BE2C (cell line): ENCODE measurements around the gene C1QTNF1.

Experiments used
- DNase-seq: peaks from one replicate; pipeline ENCODE4 v3.0.0-alpha.2; 2020
- H3K27me3 ChIP-seq: fragments of 250-450 bp; sonication (Bioruptor Pico); 2 replicates; pipeline ENCODE4 v1.5.1; 2020; ENCODE audit warnings: mild to moderate bottlenecking
- H3K36me3 ChIP-seq: fragments of 250-450 bp; sonication (Bioruptor Pico); 2 replicates; pipeline ENCODE4 v1.5.1; 2020; ENCODE audit warnings: mild to moderate bottlenecking
- H3K4me1 ChIP-seq: fragments of 250-450 bp; sonication (Bioruptor Pico); 2 replicates; pipeline ENCODE4 v1.5.1; 2020
- H3K4me3 ChIP-seq: 2 replicates; pipeline ENCODE4 v1.5.1; 2011; ENCODE audit warnings: low read depth, low read length
- H3K9me3 ChIP-seq: fragments of 250-450 bp; sonication (Bioruptor Pico); 2 replicates; pipeline ENCODE4 v1.5.1; 2020
- TF ChIP-seq, protein P1 (sequence below): IDR thresholded peaks from 2 replicates; pipeline ENCODE4 v1.5.1; 2012; ENCODE audit warnings: mild to moderate bottlenecking, low read depth, low read length

C1QTNF1 gene

DNA sequence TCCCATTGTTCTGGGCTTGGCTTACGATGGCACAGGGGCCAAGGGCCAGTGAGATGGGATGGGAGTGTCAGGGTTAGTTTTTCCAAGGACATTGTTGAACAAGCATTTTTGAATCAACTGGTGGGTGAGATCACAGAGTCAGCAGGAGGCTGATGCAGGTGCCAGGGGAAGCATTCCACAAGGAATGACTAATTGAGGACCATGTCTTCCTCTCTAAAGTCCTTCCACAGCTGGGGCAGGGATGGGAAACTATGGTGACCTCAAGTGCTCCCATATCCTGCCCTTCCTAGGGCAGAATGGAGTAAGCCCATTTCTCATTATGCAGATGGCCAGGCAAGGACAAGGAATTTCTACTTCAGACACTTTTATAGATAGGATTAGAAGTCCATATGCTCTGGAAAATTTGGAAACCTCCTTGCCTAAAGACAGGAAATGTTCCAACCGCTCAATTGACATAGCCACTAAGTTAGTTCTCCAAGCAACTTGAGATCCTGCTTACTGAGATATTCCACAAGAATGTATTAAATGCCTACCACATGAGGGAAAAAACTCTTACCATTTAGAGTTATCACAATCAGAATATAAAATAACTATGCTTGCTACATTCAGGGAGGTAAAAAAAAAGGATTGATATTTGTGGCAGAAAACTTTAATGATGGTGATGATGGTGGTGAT lies 29.4 kb downstream of the C1QTNF1 start:
- Histone ChIP-seq H3K36me3 (no peaks in the 10 kb centered on the region), H3K27me3 (peaks cover 3% of the 10 kb centered on the region; the same call in 1 of the 2 replicates), H3K4me3 (no peak overlapping the region), H3K4me1 (no peaks in the 10 kb centered on the region), H3K9me3 (no peaks in the 10 kb centered on the region)
- no peak for DNase-seq
- TF ChIP-seq, protein P1, sequence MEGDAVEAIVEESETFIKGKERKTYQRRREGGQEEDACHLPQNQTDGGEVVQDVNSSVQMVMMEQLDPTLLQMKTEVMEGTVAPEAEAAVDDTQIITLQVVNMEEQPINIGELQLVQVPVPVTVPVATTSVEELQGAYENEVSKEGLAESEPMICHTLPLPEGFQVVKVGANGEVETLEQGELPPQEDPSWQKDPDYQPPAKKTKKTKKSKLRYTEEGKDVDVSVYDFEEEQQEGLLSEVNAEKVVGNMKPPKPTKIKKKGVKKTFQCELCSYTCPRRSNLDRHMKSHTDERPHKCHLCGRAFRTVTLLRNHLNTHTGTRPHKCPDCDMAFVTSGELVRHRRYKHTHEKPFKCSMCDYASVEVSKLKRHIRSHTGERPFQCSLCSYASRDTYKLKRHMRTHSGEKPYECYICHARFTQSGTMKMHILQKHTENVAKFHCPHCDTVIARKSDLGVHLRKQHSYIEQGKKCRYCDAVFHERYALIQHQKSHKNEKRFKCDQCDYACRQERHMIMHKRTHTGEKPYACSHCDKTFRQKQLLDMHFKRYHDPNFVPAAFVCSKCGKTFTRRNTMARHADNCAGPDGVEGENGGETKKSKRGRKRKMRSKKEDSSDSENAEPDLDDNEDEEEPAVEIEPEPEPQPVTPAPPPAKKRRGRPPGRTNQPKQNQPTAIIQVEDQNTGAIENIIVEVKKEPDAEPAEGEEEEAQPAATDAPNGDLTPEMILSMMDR = no peak

DNA sequence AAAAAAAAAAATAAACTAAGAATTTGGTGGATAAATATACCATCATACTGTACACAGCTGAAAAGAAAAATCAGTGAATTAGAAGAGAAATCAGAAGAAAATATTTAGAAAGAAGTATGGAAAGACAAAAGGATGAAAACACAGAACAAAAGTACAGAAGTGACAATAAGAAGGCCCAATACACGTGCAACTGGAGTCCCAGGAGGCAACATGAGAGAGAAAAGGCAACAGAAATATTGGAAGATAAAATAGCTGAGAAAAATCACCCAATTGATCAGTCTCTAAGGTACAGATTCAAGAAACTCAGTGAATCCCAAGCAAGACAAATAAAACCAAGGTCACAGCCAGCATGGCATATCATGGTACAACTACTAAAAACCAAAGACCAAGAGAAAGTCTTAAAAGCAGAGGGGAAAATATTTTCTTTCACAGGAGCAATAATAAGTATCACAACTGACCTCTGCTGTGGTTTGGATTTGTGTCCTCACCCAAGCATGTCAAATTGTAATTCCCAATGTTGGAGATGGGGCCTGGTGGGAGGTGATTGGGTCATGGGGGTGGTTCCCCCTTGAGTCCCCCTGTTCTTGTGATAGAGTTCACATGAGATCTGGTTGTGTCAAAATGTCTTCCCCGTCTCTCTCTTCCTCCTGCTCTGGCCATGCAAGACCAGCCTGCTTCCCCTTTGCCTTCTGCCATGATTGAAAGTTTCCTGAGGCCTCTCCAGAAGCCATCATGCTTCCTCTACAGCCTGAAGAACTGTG lies 30.4 kb downstream of the C1QTNF1 start:
- Histone ChIP-seq H3K36me3 (no peaks in the 10 kb centered on the region), H3K4me3 (no peak overlapping the region), H3K9me3 (no peaks in the 10 kb centered on the region), H3K27me3 (peaks cover 3% of the 10 kb centered on the region; the same call in 1 of the 2 replicates), H3K4me1 (no peaks in the 10 kb centered on the region)
- no peak for DNase-seq
- TF ChIP-seq, protein P1 = no peak

DNA sequence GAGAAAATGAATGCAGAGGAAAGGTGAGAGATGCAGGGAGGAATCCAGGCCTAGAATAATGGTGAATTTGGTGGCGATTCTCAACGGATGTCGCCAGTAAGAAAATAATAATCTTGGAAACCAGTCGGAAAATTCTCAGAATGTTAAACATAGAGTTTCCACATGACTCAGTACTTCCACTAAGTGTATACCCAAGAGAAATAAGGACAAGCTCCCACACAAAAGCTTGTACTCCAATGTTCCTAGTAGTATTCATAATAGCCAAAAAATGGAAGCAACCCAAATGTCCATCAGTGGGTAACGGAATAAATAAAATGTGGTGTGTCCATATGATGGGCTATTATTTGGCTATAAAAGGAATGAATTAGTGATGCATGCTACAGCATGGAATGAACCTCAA lies 31.2 kb downstream of the C1QTNF1 start:
- TF ChIP-seq, protein P1 = no peak
- H3K4me1 ChIP-seq = no peaks in the 10 kb centered on the region
- no peak for DNase-seq
- H3K9me3 ChIP-seq = no peaks in the 10 kb centered on the region
- peaks cover 3% of the 10 kb centered on the region; the same call in 1 of the 2 replicates for H3K27me3 ChIP-seq
- H3K36me3 ChIP-seq = no peaks in the 10 kb centered on the region
- H3K4me3 ChIP-seq = no peak overlapping the region

GRCh38 chr17:79057737-79058385 lies 33.9 kb downstream of the C1QTNF1 start:
- TF ChIP-seq, protein P1 = no peak
- DNase-seq = no peak
- Histone ChIP-seq H3K27me3 (peaks cover 3% of the 10 kb centered on the region; the same call in 1 of the 2 replicates), H3K36me3 (no peaks in the 10 kb centered on the region), H3K4me1 (no peaks in the 10 kb centered on the region), H3K4me3 (no peak overlapping the region), H3K9me3 (no peaks in the 10 kb centered on the region)

DNA sequence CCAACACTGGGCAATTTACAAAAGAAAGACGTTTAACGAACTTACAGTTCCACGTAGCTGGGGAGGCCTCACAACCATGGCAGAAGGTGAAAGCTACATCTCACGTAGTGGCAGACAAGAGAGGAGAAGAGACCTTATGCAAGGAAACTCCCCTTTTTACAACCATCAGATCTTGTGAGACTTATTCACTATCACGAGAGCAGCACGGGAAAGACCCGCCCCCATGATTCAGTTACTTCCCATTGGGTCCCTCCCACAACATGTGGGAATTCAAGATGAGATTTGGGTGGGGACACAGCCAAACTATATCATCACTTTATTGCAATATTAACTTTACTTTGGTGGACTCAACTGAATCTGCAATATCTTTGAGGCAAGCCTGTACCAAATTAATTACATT lies 38.7 kb downstream of the C1QTNF1 start:
- DNase-seq = no peak
- Histone ChIP-seq H3K4me1 (no peaks in the 10 kb centered on the region), H3K9me3 (no peaks in the 10 kb centered on the region), H3K27me3 (no peaks in the 10 kb centered on the region), H3K4me3 (no peak overlapping the region), H3K36me3 (no peaks in the 10 kb centered on the region)
- TF ChIP-seq, protein P1 = no peak
